Type B pancreatic cell (in vitro differentiated cells): ENCODE data around the gene ZFR. TPM values are rescaled to one million over a fixed set of nuclear protein-coding genes. Genes with fewer than 3 reads are reported as not detected.

Experiments used
- DNase-seq: peaks from one replicate; pipeline ENCODE4 v3.0.0; 2021; ENCODE audit warnings: mixed read lengths; ENCODE audit not compliant: unreplicated experiment; ENCODE audit errors: extremely low spot score
- H3K27ac Mint-ChIP-seq: 2 replicates; pipeline ENCODE4 v1.8.0; 2021; ENCODE audit warnings: mild to moderate bottlenecking, mixed read lengths
- H3K27me3 Mint-ChIP-seq: 2 replicates; pipeline ENCODE4 v1.8.0; 2021; ENCODE audit warnings: mixed read lengths
- H3K36me3 Mint-ChIP-seq: 2 replicates; pipeline ENCODE4 v1.8.0; 2021; ENCODE audit warnings: mixed read lengths
- H3K4me1 Mint-ChIP-seq: one replicate; pipeline ENCODE4 v1.8.0; 2021; ENCODE audit warnings: mixed read lengths; ENCODE audit not compliant: unreplicated experiment
- H3K4me3 Mint-ChIP-seq: 2 replicates; pipeline ENCODE4 v1.8.0; 2021; ENCODE audit warnings: mild to moderate bottlenecking, mixed read lengths
- H3K9me3 Mint-ChIP-seq: 2 replicates; pipeline ENCODE4 v1.8.0; 2021; ENCODE audit warnings: mixed read lengths
- total RNA-seq: library from RNA; stranded (reverse); gene quantifications from 2 replicates; pipeline ENCODE4 v1.2.1, GENCODE V29; 2021; ENCODE audit warnings: low replicate concordance
- TF ChIP-seq, protein P1 (sequence below): fragments of 200-600 bp; sonication (generic); conservative IDR thresholded peaks from 2 replicates; pipeline ENCODE4 v1.5.0; 2021; ENCODE audit warnings: antibody characterized with exemption, mild to moderate bottlenecking

The ZFR gene
- total RNA-seq, 1 donor from 2014 or later, result 67.1 TPM

DNA sequence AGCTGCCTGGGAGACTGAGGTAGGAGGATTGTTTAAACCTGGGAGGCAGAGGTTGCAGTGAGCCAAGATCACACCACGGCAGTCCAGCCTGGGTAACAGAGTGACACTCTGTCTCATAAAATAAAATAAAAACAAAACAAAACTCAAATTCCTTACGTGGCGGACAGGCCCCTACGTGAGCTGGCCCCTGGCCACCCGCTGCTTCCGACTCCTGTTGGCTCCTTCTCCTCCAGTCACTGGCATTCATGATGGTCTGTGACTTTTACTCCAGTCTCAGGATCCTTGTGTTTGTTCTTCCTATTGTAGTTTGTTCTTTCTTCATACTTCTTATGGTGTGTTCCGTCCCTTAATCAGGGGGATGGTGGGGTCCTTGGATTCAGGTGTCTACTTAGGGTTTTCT is 28.5 kb upstream of the ZFR start:
- H3K36me3 Mint-ChIP-seq, result no peaks in the 10 kb centered on the region
- H3K27ac Mint-ChIP-seq, result no peak overlapping the region
- no peaks in the 10 kb centered on the region for H3K27me3 Mint-ChIP-seq
- no peak for DNase-seq
- H3K9me3 Mint-ChIP-seq, result no peaks in the 10 kb centered on the region
- TF ChIP-seq, protein P1, sequence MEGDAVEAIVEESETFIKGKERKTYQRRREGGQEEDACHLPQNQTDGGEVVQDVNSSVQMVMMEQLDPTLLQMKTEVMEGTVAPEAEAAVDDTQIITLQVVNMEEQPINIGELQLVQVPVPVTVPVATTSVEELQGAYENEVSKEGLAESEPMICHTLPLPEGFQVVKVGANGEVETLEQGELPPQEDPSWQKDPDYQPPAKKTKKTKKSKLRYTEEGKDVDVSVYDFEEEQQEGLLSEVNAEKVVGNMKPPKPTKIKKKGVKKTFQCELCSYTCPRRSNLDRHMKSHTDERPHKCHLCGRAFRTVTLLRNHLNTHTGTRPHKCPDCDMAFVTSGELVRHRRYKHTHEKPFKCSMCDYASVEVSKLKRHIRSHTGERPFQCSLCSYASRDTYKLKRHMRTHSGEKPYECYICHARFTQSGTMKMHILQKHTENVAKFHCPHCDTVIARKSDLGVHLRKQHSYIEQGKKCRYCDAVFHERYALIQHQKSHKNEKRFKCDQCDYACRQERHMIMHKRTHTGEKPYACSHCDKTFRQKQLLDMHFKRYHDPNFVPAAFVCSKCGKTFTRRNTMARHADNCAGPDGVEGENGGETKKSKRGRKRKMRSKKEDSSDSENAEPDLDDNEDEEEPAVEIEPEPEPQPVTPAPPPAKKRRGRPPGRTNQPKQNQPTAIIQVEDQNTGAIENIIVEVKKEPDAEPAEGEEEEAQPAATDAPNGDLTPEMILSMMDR, result no peak
- H3K4me3 Mint-ChIP-seq, result no peak overlapping the region
- peaks cover 27% of the 10 kb centered on the region for H3K4me1 Mint-ChIP-seq

DNA sequence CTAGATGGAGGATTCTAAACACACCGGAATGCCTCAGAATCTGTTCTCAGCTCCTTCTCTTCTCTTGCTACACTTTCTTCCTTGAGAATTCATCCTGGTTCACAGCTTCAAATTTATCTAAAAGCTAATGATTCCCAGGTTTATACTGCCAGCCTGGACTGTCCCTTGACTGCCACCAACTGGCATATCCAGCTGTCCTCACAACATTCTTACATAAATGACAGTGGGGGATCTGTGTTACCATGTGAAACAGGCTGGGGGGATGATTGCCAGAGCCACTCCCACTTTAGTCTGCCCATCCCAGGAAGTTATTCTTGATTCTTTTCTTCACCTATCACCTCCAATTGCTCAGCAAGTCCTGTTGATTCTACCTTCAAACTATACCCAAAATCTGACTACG is 27.2 kb upstream of the ZFR start:
- Mint-ChIP-seq H3K4me1 (peaks cover 23% of the 10 kb centered on the region), H3K36me3 (no peaks in the 10 kb centered on the region), H3K27ac (no peak overlapping the region), H3K4me3 (no peak overlapping the region), H3K9me3 (no peaks in the 10 kb centered on the region), H3K27me3 (no peaks in the 10 kb centered on the region)
- TF ChIP-seq, protein P1, result no peak
- no peak for DNase-seq

DNA sequence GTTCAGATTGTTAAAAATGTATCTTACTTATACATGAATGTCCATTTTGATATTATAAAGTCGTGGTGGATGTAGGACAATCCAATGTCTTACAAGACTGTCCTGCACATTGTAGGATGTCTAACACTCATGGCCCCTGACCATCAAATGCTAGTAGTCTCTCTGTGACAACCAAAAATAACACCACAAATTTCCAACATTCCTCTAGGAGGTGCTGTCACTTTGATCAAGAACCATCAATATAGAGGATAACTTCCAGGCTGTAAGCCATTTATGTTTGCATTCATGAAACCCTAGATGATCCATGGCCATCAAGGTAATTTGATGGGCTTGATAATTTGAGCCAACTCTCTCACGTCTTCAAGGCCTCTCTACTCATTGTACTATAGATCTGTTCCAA is 20.5 kb upstream of the ZFR start:
- Mint-ChIP-seq H3K4me3 (no peak overlapping the region), H3K9me3 (no peaks in the 10 kb centered on the region), H3K4me1 (no peaks in the 10 kb centered on the region), H3K27me3 (no peaks in the 10 kb centered on the region), H3K36me3 (no peaks in the 10 kb centered on the region), H3K27ac (no peak overlapping the region)
- TF ChIP-seq, protein P1, result no peak
- DNase-seq, result no peak

DNA sequence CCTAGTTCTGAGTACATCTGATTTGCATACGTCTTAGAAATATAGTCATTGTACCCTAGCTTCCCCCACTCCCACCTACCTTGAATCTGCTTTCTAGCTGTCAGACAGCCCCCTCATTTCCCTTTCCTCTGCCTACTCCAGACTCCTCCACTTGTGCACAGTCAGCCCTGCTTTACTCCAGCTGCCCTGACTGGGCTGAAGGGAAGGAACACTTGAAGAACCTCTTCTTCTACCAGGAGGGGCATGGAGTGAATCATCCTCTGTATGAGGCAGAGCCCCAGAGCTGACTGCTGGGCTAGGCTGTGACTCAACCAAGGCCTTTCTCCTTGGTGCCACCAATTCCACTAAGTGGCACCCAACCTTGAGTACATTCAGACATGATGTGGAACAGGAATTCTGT is 18.1 kb upstream of the ZFR start:
- Mint-ChIP-seq H3K27me3 (no peaks in the 10 kb centered on the region), H3K4me1 (no peaks in the 10 kb centered on the region), H3K27ac (no peak overlapping the region), H3K36me3 (no peaks in the 10 kb centered on the region), H3K9me3 (no peaks in the 10 kb centered on the region), H3K4me3 (no peak overlapping the region)
- TF ChIP-seq, protein P1, result no peak
- no peak for DNase-seq

DNA sequence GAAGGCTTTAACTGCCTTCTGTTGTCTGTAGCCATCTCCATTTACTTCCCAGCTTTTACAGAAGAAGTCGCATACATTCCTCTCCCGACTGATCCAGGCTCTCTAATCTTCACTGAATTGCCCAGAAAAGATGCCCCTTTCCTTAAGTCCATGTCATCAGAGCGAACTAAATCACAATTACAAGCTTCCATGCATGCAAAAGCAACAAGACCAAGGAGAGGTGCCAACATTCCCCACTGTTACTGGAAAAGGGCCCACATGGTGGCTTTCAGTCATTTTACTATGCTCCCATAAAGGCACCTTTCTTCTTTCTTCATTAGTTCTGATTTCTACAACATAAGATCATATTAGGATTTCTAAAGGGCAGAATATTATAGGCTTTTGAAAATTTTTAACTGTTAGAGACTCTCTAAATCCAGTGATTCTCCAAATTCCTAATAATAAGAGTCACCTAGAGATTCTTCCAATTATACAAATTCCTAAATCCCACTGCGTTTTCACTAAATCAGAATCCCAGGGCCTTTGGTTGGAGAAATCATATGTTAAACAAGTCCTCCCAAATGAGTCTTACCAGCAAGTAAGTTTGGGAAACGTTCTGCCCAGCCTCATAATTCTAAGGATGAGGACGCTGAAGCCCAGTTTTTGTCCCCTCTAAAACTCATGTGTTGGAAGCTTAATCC is 17.0 kb upstream of the ZFR start:
- Mint-ChIP-seq H3K4me3 (no peak overlapping the region), H3K9me3 (no peaks in the 10 kb centered on the region), H3K27me3 (peaks cover 4% of the 10 kb centered on the region), H3K4me1 (no peaks in the 10 kb centered on the region), H3K36me3 (no peaks in the 10 kb centered on the region), H3K27ac (no peak overlapping the region)
- TF ChIP-seq, protein P1, result no peak
- no peak for DNase-seq
